Adrenal gland (tissue), 19 donors: ENCODE results near the gene KRT25. TPM values are rescaled to one million over a fixed set of nuclear protein-coding genes. Genes with fewer than 3 reads are reported as not detected.

Experiments
- DNase-seq, 7 donors: peaks; one replicate each; pipeline ENCODE4 v3.0.0-alpha.2; 2019 to 2020
- H3K27ac ChIP-seq, 5 donors: fragments of 200-600 bp; sonication (generic) in 4 of 5; 1 replicate in 3 of 5; 2 replicates in 2 of 5; pipeline versions ENCODE4 v1.5.1 to v1.8.0; 2016 to 2020; ENCODE audit warnings: mild to moderate bottlenecking in 1 of 5
- H3K27me3 ChIP-seq: fragments of 200-600 bp; 2 replicates; pipeline ENCODE4 v1.8.0; 2021
- H3K36me3 ChIP-seq, 2 donors: fragments of 200-600 bp; replicated peaks in 1 of 2; 1 replicate in 1 of 2; 2 replicates in 1 of 2; pipeline versions ENCODE4 v1.5.1 to v1.8.0; 2018 to 2022
- H3K4me1 ChIP-seq, 2 donors: fragments of 200-600 bp; replicated peaks in 1 of 2; 1 replicate in 1 of 2; 2 replicates in 1 of 2; pipeline versions ENCODE4 v1.5.1 to v1.8.0; 2018 to 2021
- H3K4me3 ChIP-seq, 4 donors: fragments of 200-600 bp; sonication (generic) in 3 of 4; one replicate each; pipeline ENCODE4 v1.5.1; 2016 to 2018
- H3K9me3 ChIP-seq, 3 donors: fragments of 200-600 bp; sonication (generic) in 1 of 3; replicated peaks in 1 of 3; 1 replicate in 2 of 3; 2 replicates in 1 of 3; pipeline versions ENCODE4 v1.5.1 to v1.8.0; 2016 to 2021
- POLR2A ChIP-seq, 2 donors: fragments of 450-650 bp; IDR thresholded peaks; one replicate each; pipeline ENCODE4 v1.6.1; 2017; ENCODE audit warnings: antibody characterized with exemption in 2 of 2, mild to moderate bottlenecking in 2 of 2, moderate library complexity in 1 of 2
- WGBS, 4 donors: extraction: QIAGEN DNeasy Blood & Tissue Kit in 2 of 4; methylation state at CpG; one replicate each; pipeline versions ENCODE4 v1.1.5 to v1.1.7; 2013 to 2017; 5-methylcytosine and 5-hydroxymethylcytosine counted together
- intact Hi-C, 2 donors: fragments of 100-400 bp; cut with DNase I; formaldehyde crosslinking; loops; one replicate each; pipeline versions ENCODE4 v1.14.1 to v1.15.0; 2022 to 2023
- long read RNA-seq, 10 donors: library from polyadenylated mRNA in 3 of 10; unstranded in 2 of 10; stranded (forward) in 1 of 10; transcript quantifications; one replicate each; pipeline ENCODE4 v2.0.0 and lab custom pipeline, GENCODE V29; 2021 to 2026
- polyA plus RNA-seq, 3 donors: library from polyadenylated mRNA; stranded (reverse); fragments of 200-250 nt in 2 of 3; fragments of 350-450 nt in 1 of 3; fragmentation: Illumina TruSeq in 1 of 3; extraction: RNeasy Lipid Tissue Mini Kit (QIAGEN cat#74804) in 1 of 3; gene quantifications; one replicate each; pipeline ENCODE4 v1.2.3, GENCODE V29; 2013 to 2014
- total RNA-seq, 9 donors: library from RNA; depleted of rRNA in 4 of 9; stranded (reverse); fragments of >200 nt in 4 of 9; fragments of 120-200 nt in 1 of 9; fragmentation: NEBNext Ultra II Directional in 1 of 9; extraction: Animal tissue kit (Norgen Biotek cat#: 25700) in 1 of 9; gene quantifications; one replicate each; pipeline versions ENCODE4 v1.1.0 to v1.2.4, GENCODE V29; 2013 to 2023
- TF ChIP-seq, protein P1 (sequence below), 6 experiments: fragments of 450-650 bp in 4 of 6; fragments of 200-600 bp in 2 of 6; sonication (generic) in 1 of 6; IDR thresholded peaks; 1 replicate in 5 of 6; 2 replicates in 1 of 6; pipeline versions ENCODE4 v1.5.1 to v1.8.0; 2016 to 2021; ENCODE audit warnings: antibody characterized with exemption in 6 of 6, mild to moderate bottlenecking in 2 of 6, moderate library complexity in 1 of 6
- donor health status: healthy with polysubstance abuse.
- donor health status: Bipolar disorder and iron deficiency.
- donor health status: DM: yes; HTN: yes; CAD: no.
- donor health status: DM: no; HTN: no; CAD: no.
- donor health status: DM: no; HTN: no; CAD: no.
- donor health status: DM: yes; HTN: yes; CAD: no.

KRT25 gene, protein sequence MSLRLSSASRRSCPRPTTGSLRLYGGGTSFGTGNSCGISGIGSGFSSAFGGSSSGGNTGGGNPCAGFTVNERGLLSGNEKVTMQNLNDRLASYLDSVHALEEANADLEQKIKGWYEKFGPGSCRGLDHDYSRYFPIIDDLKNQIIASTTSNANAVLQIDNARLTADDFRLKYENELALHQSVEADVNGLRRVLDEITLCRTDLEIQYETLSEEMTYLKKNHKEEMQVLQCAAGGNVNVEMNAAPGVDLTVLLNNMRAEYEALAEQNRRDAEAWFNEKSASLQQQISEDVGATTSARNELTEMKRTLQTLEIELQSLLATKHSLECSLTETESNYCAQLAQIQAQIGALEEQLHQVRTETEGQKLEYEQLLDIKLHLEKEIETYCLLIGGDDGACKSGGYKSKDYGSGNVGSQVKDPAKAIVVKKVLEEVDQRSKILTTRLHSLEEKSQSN
- total RNA-seq: not detected
- polyA plus RNA-seq: not detected
- long read RNA-seq, donor 1: 0 reads
- long read RNA-seq, donor 2: 0 reads
- long read RNA-seq, donor 3: 0 reads
- long read RNA-seq, donor 4: 0 reads
- long read RNA-seq, donor 5: 0 reads
- long read RNA-seq, donor 6: 0 reads
- long read RNA-seq, donor 7: 0 reads
- long read RNA-seq, donor 8: 0 reads
- long read RNA-seq, donor 9: 0 reads
- long read RNA-seq, donor 10: 0 reads

DNA sequence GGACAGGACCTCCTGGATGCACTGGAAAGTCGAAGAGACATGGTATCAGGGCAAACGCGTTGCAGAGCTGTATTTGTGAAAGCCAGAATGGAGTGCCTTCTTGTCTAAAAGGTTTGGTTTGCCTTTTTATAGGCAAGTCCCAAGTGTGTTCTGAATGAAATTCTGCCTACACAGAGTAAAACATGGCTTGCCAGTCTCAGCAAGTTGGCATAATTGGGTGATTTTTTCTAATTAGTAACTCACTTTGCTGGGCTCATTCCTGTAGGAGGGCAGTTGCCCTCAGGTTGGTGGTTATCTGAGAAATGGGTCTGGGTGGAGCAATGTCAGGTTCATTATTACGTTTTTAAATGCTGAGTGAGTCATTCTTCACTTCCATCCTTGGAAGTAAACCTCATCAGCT is at the start of gene KRT25:
Gene KRT25, minus strand, starts transcription at position 101 of the 400 bp plus-strand sequence. Its CDS starts 60 bp downstream, at position 41.
- no peak for DNase-seq
- H3K9me3 ChIP-seq: peaks cover 0 to 6% (median 0%) of the 10 kb centered on the region in 3 donors
- intact Hi-C loops: no loop called here
- H3K36me3 ChIP-seq: no peaks in the 10 kb centered on the region
- H3K4me3 ChIP-seq: no peak within 1 kb of the TSS
- 58 to 67% (median 63%) methylated on average over 4 of the region's 4 CpGs for WGBS, 4 donors
- TF ChIP-seq, protein P1, sequence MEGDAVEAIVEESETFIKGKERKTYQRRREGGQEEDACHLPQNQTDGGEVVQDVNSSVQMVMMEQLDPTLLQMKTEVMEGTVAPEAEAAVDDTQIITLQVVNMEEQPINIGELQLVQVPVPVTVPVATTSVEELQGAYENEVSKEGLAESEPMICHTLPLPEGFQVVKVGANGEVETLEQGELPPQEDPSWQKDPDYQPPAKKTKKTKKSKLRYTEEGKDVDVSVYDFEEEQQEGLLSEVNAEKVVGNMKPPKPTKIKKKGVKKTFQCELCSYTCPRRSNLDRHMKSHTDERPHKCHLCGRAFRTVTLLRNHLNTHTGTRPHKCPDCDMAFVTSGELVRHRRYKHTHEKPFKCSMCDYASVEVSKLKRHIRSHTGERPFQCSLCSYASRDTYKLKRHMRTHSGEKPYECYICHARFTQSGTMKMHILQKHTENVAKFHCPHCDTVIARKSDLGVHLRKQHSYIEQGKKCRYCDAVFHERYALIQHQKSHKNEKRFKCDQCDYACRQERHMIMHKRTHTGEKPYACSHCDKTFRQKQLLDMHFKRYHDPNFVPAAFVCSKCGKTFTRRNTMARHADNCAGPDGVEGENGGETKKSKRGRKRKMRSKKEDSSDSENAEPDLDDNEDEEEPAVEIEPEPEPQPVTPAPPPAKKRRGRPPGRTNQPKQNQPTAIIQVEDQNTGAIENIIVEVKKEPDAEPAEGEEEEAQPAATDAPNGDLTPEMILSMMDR (IDR thresholded peaks at IDR 0.05): no peak
- no peak for TF ChIP-seq POLR2A (IDR thresholded peaks at IDR 0.05)
- H3K27me3 ChIP-seq: peaks cover 11% of the 10 kb centered on the region
- H3K27ac ChIP-seq: no peak within 1 kb of the TSS
- H3K4me1 ChIP-seq: no peaks in the 10 kb centered on the region

DNA sequence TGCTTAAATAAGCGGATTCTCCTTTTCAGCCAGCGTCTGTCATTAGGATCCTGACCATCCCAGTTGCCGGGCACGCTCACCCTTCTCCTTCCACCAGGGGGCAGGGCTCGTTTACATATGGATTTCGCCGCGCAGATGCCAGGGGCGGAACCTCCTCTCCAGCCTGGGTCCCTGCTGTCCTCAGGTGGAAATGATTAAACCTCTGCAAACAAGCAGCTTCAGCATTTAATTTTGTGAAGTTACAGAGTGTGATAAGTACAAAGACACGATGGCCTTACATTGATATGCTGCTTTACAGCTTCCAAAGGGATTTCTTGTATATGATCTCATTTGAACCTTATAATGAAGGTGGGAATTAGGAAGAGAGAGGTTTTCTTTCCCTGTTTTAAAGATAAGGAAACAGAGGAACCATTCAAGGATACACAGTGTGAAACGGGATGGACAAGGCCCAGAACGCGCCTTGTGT is 48.5 kb upstream of the KRT25 start:
- H3K27ac ChIP-seq: no peak overlapping the region

DNA sequence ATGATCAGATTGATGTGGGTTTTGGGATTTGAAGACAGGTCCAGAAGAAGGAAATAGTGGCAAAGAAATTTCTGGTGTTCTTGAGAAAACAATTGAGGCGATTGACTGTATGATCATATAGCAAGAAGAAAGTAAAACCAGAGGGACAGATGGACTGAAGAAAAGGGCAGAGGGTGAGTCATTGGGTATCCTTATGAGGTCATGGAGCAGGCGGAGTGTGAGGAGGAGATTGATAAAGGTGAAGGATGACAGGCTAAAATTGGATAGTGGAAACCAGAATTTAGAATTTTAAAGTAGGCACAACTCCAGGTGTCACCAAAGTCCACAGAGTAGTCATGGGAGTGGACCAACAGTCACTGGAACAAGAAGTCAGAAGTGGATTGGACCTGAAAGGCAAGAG is 46.0 kb upstream of the KRT25 start:
- Histone ChIP-seq H3K27ac (no peak overlapping the region), H3K4me3 (no peak overlapping the region), H3K4me1 (no peaks in the 10 kb centered on the region), H3K9me3 (no peaks in the 10 kb centered on the region), H3K27me3 (peaks cover 42% of the 10 kb centered on the region), H3K36me3 (no peaks in the 10 kb centered on the region)
- WGBS, 4 donors: 46 to 57% (median 51%) methylated on average over 2 of the region's 2 CpGs
- DNase-seq: no peak
- intact Hi-C loops: loop anchor here (5.0 to 10.0 kb wide), 2 partner anchors 854 to 866 kb away; no protein-coding TSS in a partner anchor
- TF ChIP-seq POLR2A (IDR thresholded peaks at IDR 0.05): no peak
- TF ChIP-seq, protein P1 (IDR thresholded peaks at IDR 0.05): no peak

More for the DNA sequence above, 48.5 kb upstream of the KRT25 start:
- no peaks in the 10 kb centered on the region for H3K9me3 ChIP-seq
- H3K36me3 ChIP-seq: no peaks in the 10 kb centered on the region
- peaks cover 55% of the 10 kb centered on the region for H3K27me3 ChIP-seq
- WGBS, 4 donors: 10 to 12% (median 12%) methylated on average over 13 of the region's 13 CpGs
- intact Hi-C loops: loop anchor here (5.0 to 10.0 kb wide), 2 partner anchors 851 to 864 kb away; no protein-coding TSS in a partner anchor
- H3K4me1 ChIP-seq: no peaks in the 10 kb centered on the region
- DNase-seq: peak; percentile 66 to 88 (median 77)
- TF ChIP-seq, protein P1 (IDR thresholded peaks at IDR 0.05): peak; percentile 70 to 82 (median 78)
- TF ChIP-seq POLR2A (IDR thresholded peaks at IDR 0.05): no peak
- H3K4me3 ChIP-seq: no peak overlapping the region

DNA sequence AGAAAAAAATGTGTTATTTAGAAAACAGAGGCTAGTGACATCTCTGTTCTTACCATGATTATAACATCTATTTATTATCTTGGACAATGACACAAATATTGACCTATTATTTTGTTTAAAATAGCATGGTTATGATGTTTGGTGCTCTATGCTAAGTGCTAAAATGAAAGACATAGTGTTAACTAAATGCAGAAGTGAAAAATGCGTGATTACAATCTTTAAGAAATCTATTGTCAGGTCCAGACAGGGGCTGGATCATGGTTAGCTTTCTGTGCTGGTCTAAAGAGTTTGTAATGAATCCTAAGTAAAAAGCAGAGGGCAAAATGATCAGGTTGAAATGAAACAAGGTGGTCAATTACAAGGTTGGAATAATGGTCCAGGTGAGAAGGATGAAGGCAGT is 45.2 kb upstream of the KRT25 start:
- intact Hi-C loops: loop anchor here (5.0 to 10.0 kb wide), 2 partner anchors 854 to 867 kb away; no protein-coding TSS in a partner anchor

More for the DNA sequence above, 45.2 kb upstream of the KRT25 start:
- 54 to 71% (median 63%) methylated on average over 1 of the region's 1 CpG for WGBS, 4 donors
- H3K4me3 ChIP-seq: no peak overlapping the region
- H3K27ac ChIP-seq: no peak overlapping the region
- H3K4me1 ChIP-seq: no peaks in the 10 kb centered on the region
- DNase-seq: no peak
- H3K36me3 ChIP-seq: no peaks in the 10 kb centered on the region
- peaks cover 40% of the 10 kb centered on the region for H3K27me3 ChIP-seq
- TF ChIP-seq, protein P1 (IDR thresholded peaks at IDR 0.05): no peak
- no peak for TF ChIP-seq POLR2A (IDR thresholded peaks at IDR 0.05)
- no peaks in the 10 kb centered on the region for H3K9me3 ChIP-seq
